CD14-positive monocyte (primary cell): ENCODE data around the gene HOXA7. TPM values are rescaled to one million over a fixed set of nuclear protein-coding genes. Genes with fewer than 3 reads are reported as not detected.

Experiments
- DNase-seq, 3 donors: peaks; one replicate each; pipeline ENCODE4 v3.0.0-alpha.2; 2011 to 2022
- H2AFZ ChIP-seq: 2 replicates; pipeline ENCODE4 v1.6.0; 2012; ENCODE audit warnings: mild to moderate bottlenecking, low read depth, low read length, inconsistent platforms; ENCODE audit not compliant: insufficient read depth, poor library complexity, severe bottlenecking
- H3K27ac ChIP-seq, 2 donors: 1 replicate in 1 of 2; 2 replicates in 1 of 2; pipeline ENCODE4 v1.5.1; 2012 to 2013; ENCODE audit warnings: low read length in 2 of 2, control low read depth in 1 of 2, inconsistent platforms in 1 of 2, low read depth in 1 of 2, mild to moderate bottlenecking in 1 of 2
- H3K27me3 ChIP-seq, 2 donors: one replicate each; pipeline versions ENCODE4 v1.6.0 to v1.6.1; 2011 to 2013; ENCODE audit warnings: low read length in 2 of 2; ENCODE audit not compliant: control insufficient read depth in 2 of 2, insufficient read depth in 2 of 2
- H3K36me3 ChIP-seq, 2 donors: replicated peaks in 1 of 2; 1 replicate in 1 of 2; 2 replicates in 1 of 2; pipeline versions ENCODE4 v1.5.1 to v1.6.1; 2012 to 2013; ENCODE audit warnings: low read length in 2 of 2, control low read depth in 1 of 2, inconsistent platforms in 1 of 2, mild to moderate bottlenecking in 1 of 2; ENCODE audit not compliant: insufficient read depth in 2 of 2, control insufficient read depth in 1 of 2
- H3K4me1 ChIP-seq, 2 donors: 1 replicate in 1 of 2; 2 replicates in 1 of 2; pipeline versions ENCODE4 v1.5.1 to v1.6.1; 2012 to 2013; ENCODE audit warnings: low read length in 2 of 2, control low read depth in 1 of 2, inconsistent platforms in 1 of 2, mild to moderate bottlenecking in 1 of 2, moderate library complexity in 1 of 2; ENCODE audit not compliant: insufficient read depth in 2 of 2, control insufficient read depth in 1 of 2
- H3K4me2 ChIP-seq: replicated peaks from 2 replicates; pipeline ENCODE3; 2012; ENCODE audit warnings: low read length, moderate library complexity, mild to moderate bottlenecking; ENCODE audit not compliant: poor library complexity, severe bottlenecking; ENCODE audit errors: extremely low read depth
- H3K4me3 ChIP-seq, 3 experiments: fragments of 200-600 bp in 1 of 3; sonication (generic) in 1 of 3; replicated peaks in 1 of 3; 1 replicate in 2 of 3; 2 replicates in 1 of 3; pipeline ENCODE4 v1.5.1; 2011 to 2013; ENCODE audit warnings: low read length in 3 of 3, mild to moderate bottlenecking in 3 of 3, control low read depth in 2 of 3, low read depth in 2 of 3, inconsistent platforms in 1 of 3, moderate library complexity in 1 of 3
- H3K79me2 ChIP-seq: 2 replicates; pipeline ENCODE4 v1.6.0; 2012; ENCODE audit warnings: mild to moderate bottlenecking, control low read depth, inconsistent platforms, low read length, moderate library complexity; ENCODE audit not compliant: insufficient read depth
- H3K9ac ChIP-seq: 2 replicates; pipeline ENCODE4 v1.6.0; 2017; ENCODE audit warnings: low read length, mild to moderate bottlenecking; ENCODE audit not compliant: insufficient read depth, poor library complexity, severe bottlenecking
- H3K9me3 ChIP-seq, 2 donors: replicated peaks in 1 of 2; 1 replicate in 1 of 2; 2 replicates in 1 of 2; pipeline versions ENCODE4 v1.5.1 to v1.6.1; 2012 to 2013; ENCODE audit warnings: low read length in 2 of 2, control low read depth in 1 of 2; ENCODE audit not compliant: control insufficient read depth in 1 of 2, insufficient read depth in 1 of 2
- H4K20me1 ChIP-seq: 2 replicates; pipeline ENCODE4 v1.6.0; 2012; ENCODE audit warnings: mild to moderate bottlenecking, low read length, control low read depth, moderate library complexity; ENCODE audit not compliant: insufficient read depth
- H3K27ac Mint-ChIP-seq, 7 donors: one replicate each; pipeline ENCODE4 v1.8.0; 2020; ENCODE audit warnings: mild to moderate bottlenecking in 7 of 7, mixed read lengths in 7 of 7, moderate library complexity in 6 of 7, inconsistent platforms in 2 of 7
- H3K27me3 Mint-ChIP-seq, 3 donors: one replicate each; pipeline ENCODE4 v1.8.0; 2021 to 2022; ENCODE audit warnings: low read depth in 3 of 3, mild to moderate bottlenecking in 3 of 3, mixed read lengths in 3 of 3, moderate library complexity in 3 of 3, inconsistent platforms in 1 of 3
- H3K36me3 Mint-ChIP-seq, 2 donors: one replicate each; pipeline ENCODE4 v1.8.0; 2020; ENCODE audit warnings: mixed read lengths in 2 of 2, inconsistent platforms in 1 of 2, mild to moderate bottlenecking in 1 of 2
- H3K4me1 Mint-ChIP-seq: one replicate; pipeline ENCODE4 v1.8.0; 2020; ENCODE audit warnings: mild to moderate bottlenecking, mixed read lengths
- H3K4me3 Mint-ChIP-seq, 2 donors: one replicate each; pipeline ENCODE4 v1.8.0; 2020; ENCODE audit warnings: mild to moderate bottlenecking in 2 of 2, mixed read lengths in 2 of 2, moderate library complexity in 1 of 2
- H3K9me3 Mint-ChIP-seq, 7 donors: one replicate each; pipeline ENCODE4 v1.8.0; 2020 to 2022; ENCODE audit warnings: mixed read lengths in 7 of 7, mild to moderate bottlenecking in 6 of 7, moderate library complexity in 6 of 7, inconsistent platforms in 2 of 7
- WGBS: methylation state at CpG from one replicate; pipeline ENCODE4 v1.1.5; 2013; ENCODE audit warnings: missing lambda C conversion rate; ENCODE audit not compliant: insufficient coverage; 5-methylcytosine and 5-hydroxymethylcytosine counted together
- intact Hi-C, 2 donors: fragments of 100-400 bp; cut with micrococcal nuclease; formaldehyde crosslinking; loops; one replicate each; pipeline versions ENCODE4 v1.15.0 to v1.15.1; 2023
- polyA plus RNA-seq, 3 donors: library from polyadenylated mRNA; depleted of rRNA in 1 of 3; unstranded in 2 of 3; stranded (reverse) in 1 of 3; fragments of 300-500 nt in 2 of 3; fragments of >200 nt in 1 of 3; fragmentation: Illumina TruSeq in 2 of 3; gene quantifications; 1 replicate in 2 of 3; 2 replicates in 1 of 3; pipeline ENCODE4 v1.2.3, GENCODE V29; 2012 to 2021
- TF ChIP-seq, protein P1 (sequence below): fragments of 200-600 bp; IDR thresholded peaks from one replicate; pipeline ENCODE4 v1.8.0; 2022; ENCODE audit warnings: antibody characterized with exemption, mild to moderate bottlenecking

HOXA7 gene
- polyA plus RNA-seq, 3 donors: not detected

DNA sequence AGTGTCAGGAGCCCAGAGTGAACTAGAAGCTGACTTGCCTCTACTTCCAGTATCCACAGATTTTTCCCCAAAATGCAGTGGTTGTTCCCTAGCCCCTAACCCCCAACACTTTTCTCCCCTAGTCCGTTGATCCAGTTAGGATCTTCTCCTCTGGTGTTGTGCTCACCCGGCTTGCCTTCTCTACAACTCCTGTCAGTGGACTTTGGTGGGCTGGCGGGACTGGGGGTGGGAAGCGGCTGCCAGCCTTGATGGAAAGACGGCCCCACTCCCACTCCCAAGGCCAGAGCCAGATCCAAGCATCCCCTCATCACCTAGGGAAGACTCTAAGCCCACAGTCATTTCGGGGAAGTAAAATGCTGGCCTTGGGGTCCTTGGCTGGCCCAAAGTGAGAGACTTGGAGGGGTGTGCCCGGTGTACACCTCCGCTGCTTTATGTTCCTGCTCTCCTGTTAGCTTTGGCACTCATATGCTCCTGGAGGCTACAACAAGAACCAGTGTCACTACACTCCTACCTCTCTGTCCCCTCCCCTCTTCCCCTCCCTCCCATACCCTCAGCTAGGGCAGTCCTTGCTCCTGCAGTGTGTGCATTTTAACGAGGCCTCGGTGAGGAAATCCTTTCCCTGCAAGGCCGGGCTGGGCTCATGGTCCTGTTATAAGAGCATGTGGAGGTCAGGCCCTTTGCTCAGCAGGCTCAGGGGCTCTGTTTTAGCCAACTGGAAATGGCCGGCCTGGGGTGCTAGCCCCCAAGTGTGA lies 18.6 kb upstream of the HOXA7 start:
- Histone ChIP-seq H3K9me3 (peaks cover 14 to 30% of the 10 kb centered on the region in 2 donors), H4K20me1 (peaks cover 5% of the 10 kb centered on the region), H3K4me3 (peak overlapping the region in 1 of 3 experiments; percentile 76), H3K79me2 (no peaks in the 10 kb centered on the region), H3K27ac (no peak overlapping the region), H3K4me1 (peaks cover 33 to 50% of the 10 kb centered on the region in 2 donors), H3K9ac (no peak overlapping the region), H3K27me3 (peaks cover 55 to 98% of the 10 kb centered on the region in 2 donors), H3K36me3 (no peaks in the 10 kb centered on the region), H3K4me2 (no peak overlapping the region), H2AFZ (no peak overlapping the region)
- 87% methylated on average over 5 of the region's 12 CpGs for WGBS
- Mint-ChIP-seq H3K4me1 (peaks cover 35% of the 10 kb centered on the region), H3K36me3 (peaks cover 10 to 28% of the 10 kb centered on the region in 2 donors), H3K27ac (no peak overlapping the region), H3K27me3 (peaks cover 85 to 94% (median 90%) of the 10 kb centered on the region in 3 donors), H3K4me3 (peak overlapping the region in 1 of 2 donors; percentile 87), H3K9me3 (peaks cover 0 to 35% (median 11%) of the 10 kb centered on the region in 7 donors)
- TF ChIP-seq, protein P1, sequence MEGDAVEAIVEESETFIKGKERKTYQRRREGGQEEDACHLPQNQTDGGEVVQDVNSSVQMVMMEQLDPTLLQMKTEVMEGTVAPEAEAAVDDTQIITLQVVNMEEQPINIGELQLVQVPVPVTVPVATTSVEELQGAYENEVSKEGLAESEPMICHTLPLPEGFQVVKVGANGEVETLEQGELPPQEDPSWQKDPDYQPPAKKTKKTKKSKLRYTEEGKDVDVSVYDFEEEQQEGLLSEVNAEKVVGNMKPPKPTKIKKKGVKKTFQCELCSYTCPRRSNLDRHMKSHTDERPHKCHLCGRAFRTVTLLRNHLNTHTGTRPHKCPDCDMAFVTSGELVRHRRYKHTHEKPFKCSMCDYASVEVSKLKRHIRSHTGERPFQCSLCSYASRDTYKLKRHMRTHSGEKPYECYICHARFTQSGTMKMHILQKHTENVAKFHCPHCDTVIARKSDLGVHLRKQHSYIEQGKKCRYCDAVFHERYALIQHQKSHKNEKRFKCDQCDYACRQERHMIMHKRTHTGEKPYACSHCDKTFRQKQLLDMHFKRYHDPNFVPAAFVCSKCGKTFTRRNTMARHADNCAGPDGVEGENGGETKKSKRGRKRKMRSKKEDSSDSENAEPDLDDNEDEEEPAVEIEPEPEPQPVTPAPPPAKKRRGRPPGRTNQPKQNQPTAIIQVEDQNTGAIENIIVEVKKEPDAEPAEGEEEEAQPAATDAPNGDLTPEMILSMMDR: no peak
- DNase-seq: no peak
- intact Hi-C loops: loop anchor here in 1 of 2 donors (5.0 kb wide), 1 partner anchor 1313 kb away; no protein-coding TSS in a partner anchor

DNA sequence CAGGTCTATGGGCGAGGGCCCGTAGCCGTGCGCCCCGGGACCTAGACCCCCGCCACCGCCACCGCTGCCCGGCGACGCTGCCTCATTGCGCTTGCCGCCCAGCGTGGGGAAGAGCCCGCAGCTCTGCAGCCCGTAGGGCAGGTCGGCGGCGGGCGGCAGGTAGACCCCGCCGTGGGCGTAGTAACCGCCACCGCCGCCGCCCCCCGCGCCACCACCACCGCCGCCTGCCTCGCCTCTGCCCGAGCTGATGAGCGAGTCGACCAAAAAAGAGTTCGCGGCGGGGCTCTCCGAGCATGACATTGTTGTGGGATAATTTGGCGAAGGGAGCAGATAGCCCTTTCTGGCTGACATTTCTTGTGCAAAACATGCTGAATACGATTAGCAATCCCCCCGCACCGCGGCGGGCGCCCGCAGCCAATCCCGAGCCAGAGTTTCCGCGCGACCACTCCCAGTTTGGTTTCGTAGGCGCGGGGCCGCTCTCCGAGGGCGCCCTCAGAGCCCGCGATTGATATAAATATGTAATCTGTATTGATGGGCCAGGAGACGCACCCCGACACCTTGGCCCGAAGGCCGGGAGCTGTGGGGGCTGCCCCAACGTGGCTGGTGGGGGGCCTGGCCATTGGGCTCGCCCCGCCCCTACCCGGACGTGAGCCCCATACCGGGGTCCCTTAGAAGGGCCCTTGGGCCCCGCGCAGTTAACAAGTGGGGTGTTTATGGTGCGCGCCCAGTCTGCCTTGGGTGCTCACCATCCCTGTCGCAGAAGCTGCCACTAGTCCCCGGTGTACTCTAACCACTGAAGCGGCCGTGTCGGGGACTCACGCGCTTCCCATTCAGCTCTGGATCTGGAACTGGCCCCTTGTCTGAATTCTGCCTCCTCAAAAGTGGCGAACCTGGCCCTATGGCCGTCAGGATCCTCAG lies 17.7 kb upstream of the HOXA7 start, which contains the start of gene HOXA10:
Gene HOXA10 (minus strand): TSS at position 365 of the 918 bp plus-strand sequence. CDS start 14 bp downstream, at position 351.
- H3K9me3 ChIP-seq: peaks cover 11 to 28% of the 10 kb centered on the region in 2 donors
- 4% methylated on average over 79 of the region's 82 CpGs for WGBS
- H4K20me1 ChIP-seq: peaks cover 9% of the 10 kb centered on the region
- Mint-ChIP-seq H3K4me3 (peak within 1 kb of the TSS; percentile 74 to 89), H3K36me3 (peaks cover 10 to 22% of the 10 kb centered on the region in 2 donors), H3K4me1 (peaks cover 32% of the 10 kb centered on the region), H3K9me3 (peaks cover 0 to 32% (median 11%) of the 10 kb centered on the region in 7 donors), H3K27me3 (peaks cover 84 to 94% (median 89%) of the 10 kb centered on the region in 3 donors), H3K27ac (no peak within 1 kb of the TSS)
- peaks cover 57 to 98% of the 10 kb centered on the region in 2 donors for H3K27me3 ChIP-seq
- peak within 1 kb of the TSS; percentile 45 for H3K9ac ChIP-seq
- intact Hi-C loops: loop anchor here in 1 of 2 donors (1.0 to 5.0 kb wide), 2 partner anchors 10 to 1312 kb away; no protein-coding TSS in a partner anchor
- H3K79me2 ChIP-seq: no peaks in the 10 kb centered on the region
- peak within 1 kb of the TSS; percentile 92 for H3K4me2 ChIP-seq
- H3K27ac ChIP-seq: no peak within 1 kb of the TSS
- peak within 1 kb of the TSS; percentile 88 for H2AFZ ChIP-seq
- peaks cover 32 to 50% of the 10 kb centered on the region in 2 donors for H3K4me1 ChIP-seq
- H3K36me3 ChIP-seq: no peaks in the 10 kb centered on the region
- TF ChIP-seq, protein P1: no peak
- H3K4me3 ChIP-seq: peak within 1 kb of the TSS; percentile 23 to 76 (median 39)
- no peak for DNase-seq
